SU-DHL-6 (cell line): ENCODE measurements around the gene PRM1.

Experiments
- CTCF ChIP-seq: fragments of 200-600 bp; sonication (generic); IDR thresholded peaks from one replicate; pipeline ENCODE4 v1.5.1; 2017; ENCODE audit warnings: antibody characterized with exemption, mild to moderate bottlenecking, low read length, moderate library complexity; ENCODE audit not compliant: insufficient read depth, poor library complexity, severe bottlenecking
- EZH2phosphoT487 ChIP-seq: fragments of 200-600 bp; sonication (generic), shearing (Covaris generic); conservative IDR thresholded peaks from 2 replicates; pipeline ENCODE4 v1.6.1; 2018; ENCODE audit warnings: mild to moderate bottlenecking, antibody characterized with exemption, low read length, moderate library complexity, mixed read lengths

DNA sequence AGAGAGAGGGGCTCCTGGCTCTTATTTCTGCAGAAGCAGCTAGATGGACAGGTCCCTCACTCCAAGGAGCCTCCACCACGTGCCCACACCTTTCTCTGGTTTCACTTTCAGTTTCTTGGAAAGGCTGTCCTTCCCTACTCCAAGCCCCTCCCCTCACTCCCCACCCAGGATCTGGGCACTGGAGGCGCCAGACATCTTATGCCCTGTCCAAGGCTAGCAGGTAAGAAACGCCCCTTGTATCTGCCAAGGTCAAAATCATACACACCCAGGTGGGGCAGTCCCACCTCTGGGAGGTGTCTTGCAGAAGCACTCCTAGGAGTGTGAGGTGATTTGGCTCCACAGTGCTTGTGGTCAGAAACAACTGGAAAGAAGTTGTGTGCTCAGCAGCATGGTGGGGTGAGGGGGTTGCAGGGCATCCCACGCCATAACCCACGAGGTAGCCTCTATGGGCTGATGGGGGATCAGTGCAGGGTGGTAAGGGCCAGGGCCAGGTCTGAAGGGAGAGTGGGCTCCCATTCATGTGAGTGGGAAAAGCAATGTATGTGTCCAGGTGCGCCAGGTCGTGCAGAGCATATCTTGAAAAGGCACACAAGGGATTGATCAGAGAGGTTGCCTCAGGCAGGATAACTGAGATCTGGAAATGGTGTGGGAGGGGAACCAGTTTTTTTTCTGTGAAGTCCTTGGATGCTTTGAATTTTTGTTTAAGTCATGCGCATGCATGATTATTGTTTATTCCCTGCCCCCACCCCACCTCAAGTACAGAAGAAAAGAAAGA, 31.8 kb upstream of the PRM1 start:
- TF ChIP-seq CTCF (no peak), EZH2phosphoT487 (no peak)
